Kidney tubule cell (primary cell): ENCODE measurements around the gene DDX31.
"Not testable (repeated sequence)": the region's sequence is repeated elsewhere in the genome, so short reads cannot be mapped to it uniquely, and the experiment has no call there.

ENCODE experiments used
- DNase-seq: peaks from one replicate; pipeline ENCODE4 v3.0.0-alpha.2; 2018; ENCODE audit warnings: low spot score

Gene DDX31

DNA sequence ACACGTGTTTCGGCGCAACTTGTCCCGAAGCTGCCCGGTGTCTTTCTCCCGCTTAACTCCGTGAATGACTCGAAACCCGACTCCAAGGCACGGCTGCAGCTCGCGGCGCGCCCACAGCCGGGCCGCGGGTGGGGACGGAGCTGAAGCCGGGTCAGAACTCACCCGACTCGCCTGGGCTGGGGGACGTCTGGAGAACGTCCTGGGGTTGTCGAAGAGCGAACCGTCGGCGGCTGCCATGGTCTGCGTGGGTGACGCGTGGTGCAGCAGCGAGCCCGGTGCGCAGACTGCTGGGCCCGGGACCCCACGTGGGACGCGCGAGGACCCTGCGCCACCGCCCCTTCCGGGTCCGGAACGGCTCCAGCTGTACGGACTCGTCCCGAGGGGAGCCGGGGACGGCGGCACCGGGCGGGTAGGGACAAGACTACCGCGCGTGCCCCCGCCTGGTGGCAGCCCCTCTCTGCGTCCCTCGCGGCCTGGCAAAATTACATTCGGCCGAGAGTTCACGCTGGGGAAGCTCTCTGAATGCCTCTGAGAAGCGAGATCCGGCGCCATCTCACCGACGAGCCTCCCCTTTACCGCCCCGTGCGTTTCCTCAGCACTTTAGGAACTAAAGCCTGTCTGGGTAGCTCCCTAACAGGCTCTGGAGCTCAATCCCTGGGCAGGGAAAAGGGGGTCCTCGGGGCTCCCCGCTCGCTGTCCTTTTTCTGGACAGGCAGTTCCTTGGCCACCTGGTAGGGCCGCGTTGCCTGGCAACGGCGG lies at the start of gene DDX31:
TSS of gene DDX31 (minus strand) at position 286 of the 759 bp plus-strand sequence. CDS start at position 237, 49 bp downstream.
- peak; percentile 86 for DNase-seq

DNA sequence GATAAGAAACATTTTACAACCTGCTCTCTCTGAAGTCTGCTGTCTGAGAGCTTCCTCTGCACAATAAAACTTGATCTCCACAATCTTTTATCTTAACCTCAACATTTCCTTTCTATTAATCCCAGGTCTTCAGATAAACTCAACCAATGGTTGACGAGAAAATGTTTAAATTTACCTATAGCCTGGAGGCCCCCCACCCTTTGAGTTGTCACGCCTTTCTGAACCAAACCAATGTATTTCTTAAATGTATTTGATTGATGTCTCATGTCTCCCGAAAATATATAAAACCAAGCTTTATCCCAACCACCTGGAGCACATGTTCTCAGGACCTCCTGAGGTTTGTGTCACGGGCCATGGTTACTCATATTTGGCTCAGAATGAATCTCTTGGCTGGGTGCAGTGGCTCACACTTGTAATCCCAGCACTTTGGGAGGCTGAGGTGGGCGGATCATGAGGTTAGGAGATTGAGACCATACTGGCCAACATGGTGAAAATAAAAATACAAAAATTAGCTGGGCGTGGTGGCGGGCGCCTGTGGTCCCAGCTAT lies 48.7 kb upstream of the DDX31 start:
- DNase-seq, result not testable (repeated sequence)

DNA sequence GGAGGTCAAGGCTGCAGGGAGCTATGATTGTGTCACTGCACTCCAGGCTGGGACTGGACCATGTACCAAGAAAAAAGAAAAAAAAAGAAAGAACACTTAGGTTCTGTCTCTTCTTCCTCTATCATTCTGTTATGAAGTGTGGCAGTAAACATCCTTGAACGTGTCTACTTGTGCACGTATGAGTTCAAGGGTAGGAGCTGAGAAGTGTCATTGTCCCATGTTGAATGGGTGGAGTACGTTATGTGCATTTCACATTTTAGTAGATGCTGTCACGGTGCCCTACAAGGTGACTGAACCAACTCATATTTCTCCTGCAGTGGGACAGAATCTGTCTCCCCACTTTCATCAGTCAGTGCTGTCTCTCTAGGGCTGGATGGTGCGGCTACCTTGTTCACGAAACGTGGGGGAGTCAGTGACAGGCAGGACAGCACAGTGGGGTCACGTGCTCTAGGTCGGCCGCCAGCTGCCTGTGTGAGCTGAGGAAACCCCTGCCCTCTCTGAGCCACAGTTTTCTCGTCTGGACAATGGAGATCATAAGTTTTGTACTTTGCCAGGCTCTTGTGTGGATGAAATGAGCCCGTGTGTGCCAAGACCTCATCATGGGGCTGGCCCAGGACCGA lies 47.7 kb upstream of the DDX31 start:
- no peak for DNase-seq

DNA sequence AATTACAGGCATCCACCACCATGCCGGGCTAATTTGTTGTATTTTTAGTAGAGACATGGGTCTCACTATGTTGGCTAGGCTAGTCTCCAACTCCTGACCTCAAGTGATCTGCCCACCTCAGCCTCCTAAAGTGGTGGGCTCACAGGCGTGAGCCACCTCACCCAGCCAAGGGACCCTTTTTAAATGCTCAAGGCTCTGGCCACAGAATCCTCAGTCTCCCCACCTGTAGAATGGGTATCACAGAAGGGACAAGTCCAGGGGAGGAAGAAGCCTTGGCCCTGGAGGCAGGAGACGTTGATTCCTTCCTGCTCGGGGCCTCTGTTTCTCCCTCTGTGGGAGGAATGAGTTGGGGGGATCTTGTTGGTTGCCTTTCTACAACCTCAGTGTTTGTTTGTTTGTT lies 46.2 kb upstream of the DDX31 start:
- no peak for DNase-seq

DNA sequence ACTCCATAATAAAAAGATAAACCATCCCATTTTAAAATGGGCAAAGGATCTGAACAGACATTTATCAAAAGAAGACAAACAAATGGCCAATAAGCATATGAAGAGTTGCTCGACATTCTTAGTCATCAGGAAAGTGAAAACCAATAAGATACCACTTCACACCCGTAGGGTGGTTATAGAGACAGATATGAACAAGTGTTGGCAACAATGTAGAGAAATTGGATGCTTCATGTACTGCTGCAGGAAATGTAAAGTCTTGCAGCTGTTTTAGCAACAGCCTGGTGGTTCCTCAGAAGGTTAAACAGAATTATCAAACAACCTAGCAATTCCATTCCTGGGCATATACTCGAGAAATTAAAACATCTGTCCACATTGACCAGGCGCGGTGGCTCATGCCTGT lies 43.0 kb upstream of the DDX31 start:
- no peak for DNase-seq

DNA sequence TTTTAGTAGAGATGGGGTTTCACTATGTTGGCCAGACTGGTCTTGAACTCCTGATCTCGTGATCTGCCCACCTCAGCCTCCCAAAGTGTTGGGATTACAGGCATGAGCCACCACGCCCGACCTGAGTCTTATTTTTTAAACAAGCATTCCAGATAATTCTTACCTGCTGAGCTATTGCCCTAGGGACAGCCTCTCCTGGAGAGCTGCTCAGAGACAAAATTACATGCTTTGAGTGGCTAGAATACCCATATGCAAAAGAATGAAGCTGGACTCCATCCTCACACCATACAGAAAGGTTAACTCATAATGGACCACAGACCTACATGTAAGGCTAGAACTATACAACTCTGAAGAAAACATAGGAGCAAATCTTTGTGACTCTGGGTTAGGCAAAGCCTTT lies 42.1 kb upstream of the DDX31 start:
- DNase-seq, result no peak

DNA sequence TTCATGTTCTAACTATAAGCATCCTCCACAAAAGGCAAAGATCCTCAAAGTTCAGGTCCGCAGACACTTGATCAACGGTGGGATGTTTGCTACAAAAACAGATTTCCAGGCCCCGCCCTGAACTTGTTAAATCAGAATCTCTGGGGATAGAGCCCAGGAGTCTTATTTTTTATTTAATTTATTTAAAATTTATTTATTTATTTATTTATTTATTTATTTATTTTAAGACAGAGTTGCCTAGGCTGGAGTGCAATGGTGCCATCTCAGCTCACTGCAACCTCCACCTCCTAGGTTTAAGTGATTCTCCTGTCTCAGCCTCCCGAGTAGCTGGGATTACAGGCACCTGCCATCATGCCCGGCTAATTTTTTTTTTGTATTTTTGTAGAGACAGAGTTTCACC lies 41.4 kb upstream of the DDX31 start:
- DNase-seq, result not testable (repeated sequence)

DNA sequence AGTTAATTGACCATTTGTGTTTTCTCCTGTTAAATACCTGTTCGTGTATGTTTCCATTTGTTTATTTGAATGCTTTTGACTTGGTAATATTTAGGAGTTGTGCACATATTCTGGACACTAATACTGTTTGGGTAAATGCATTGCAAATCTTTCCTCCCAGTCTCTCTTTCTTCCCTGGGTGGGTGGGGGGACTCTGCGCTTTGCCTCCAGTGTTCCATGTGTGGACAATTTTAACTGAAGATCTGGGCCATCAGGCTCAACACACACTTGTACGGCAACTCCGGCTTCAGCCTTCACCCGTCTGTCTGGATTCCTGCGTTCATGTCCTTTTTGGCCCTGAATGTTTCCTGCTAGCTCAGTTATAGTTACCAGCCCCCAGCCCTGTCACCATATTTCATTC lies 40.5 kb upstream of the DDX31 start:
- DNase-seq, result no peak

DNA sequence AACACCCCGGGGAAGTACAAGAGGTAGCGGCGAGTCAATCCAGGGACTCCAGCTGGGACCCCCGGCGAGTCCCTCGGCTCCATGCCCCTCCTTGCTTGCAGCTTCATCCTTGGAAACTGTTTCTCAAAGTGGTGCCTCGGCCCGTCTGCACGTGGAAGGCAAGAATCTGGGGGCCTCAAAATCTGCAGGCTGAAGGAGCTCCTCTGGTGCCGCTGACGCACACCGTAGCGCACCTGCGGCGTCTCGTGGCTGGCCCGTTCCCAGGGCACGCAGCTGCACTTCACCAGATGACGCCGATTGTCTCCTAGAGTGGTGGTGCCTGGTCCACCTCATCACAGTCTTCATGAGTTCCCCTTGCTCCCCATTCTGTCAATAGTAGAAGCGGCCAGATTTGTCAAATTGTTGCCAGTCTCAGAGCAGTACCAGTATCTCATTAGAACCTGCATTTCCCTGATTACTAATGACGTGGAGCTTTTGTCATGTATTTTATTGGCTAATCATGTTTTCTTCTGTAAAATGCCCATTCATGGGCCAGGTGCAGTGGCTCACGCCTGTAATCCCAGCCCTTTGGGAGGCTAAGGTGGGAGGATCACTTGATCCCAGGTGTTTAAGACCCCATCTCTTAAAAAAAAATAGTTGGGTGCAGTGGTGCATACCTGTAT lies 39.1 kb upstream of the DDX31 start:
- DNase-seq, result no peak

DNA sequence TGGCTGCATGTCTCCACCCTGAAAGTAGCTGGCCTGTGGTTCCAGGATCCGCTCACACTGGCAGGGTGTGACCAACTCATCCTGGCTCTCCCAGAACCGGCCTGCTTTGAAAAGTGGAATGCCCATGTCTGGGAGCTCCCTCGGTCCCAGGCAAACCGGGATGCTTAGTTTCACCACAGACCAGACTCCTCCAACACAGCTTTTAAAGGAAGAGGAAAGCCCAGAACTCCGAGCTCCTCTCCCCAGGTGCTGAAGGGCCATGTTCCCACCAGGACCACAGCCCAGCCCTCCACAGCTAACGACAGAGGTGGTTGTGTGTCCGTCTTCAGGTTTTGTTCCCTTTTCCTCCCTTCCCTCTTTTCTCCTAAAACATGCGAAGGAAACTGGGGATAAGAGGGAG lies 38.5 kb upstream of the DDX31 start:
- no peak for DNase-seq

DNA sequence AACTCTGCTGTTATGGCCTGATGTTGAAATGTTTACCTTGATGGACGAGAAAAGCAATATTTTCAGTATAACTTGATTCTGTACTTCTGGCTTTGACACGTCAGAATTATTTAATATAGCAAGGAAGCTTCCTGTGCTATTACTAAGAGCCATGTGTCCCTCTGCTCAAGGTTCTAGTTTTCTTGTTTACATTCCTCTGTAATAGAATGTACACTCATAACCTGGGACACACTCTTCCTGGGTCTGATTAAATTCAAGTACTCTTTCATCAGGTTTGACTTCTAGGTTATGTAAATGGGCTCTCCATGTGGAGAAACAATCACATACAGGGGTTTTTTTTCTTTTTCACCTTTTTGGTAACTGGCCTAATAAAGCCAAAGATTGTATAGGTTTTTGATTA lies 33.6 kb upstream of the DDX31 start:
- peak; percentile 27 for DNase-seq

DNA sequence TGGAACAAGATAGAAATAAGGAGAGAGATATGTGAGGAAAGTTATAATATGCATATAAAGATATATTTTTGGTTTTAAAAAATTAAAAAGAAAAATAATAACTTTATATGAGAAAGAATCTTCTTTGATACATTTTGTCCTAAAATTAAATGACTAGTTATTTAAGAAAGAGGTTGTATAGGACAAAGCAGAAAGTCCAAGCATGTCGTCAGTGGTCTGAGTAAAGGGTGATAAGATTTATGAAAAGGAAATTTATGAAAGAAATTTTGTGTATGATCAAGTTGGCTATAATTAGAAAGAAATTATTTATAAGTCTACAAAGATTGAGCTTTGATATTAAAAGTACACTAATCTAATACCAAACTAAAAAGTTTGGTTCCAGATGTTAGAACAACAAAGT lies 32.5 kb upstream of the DDX31 start:
- DNase-seq, result no peak

DNA sequence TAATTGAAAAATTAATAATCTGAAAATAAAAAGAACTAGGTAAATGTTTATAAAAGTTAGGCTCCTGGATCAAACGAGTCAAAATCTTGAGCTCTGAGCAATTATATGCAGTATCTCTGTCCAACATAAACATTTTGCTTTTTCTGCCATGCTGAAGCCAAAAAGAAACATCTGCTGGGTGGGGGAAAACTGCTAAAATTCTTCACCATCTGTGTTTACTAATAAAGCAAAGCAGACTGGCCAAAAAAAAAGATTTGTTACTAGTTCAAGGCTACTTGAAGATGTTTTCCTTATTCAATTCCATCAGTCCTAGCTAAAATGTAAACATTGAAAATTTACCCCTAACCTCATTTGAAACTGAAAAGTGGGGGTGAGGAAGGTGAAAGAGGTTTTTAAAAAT lies 30.2 kb upstream of the DDX31 start:
- no peak for DNase-seq

DNA sequence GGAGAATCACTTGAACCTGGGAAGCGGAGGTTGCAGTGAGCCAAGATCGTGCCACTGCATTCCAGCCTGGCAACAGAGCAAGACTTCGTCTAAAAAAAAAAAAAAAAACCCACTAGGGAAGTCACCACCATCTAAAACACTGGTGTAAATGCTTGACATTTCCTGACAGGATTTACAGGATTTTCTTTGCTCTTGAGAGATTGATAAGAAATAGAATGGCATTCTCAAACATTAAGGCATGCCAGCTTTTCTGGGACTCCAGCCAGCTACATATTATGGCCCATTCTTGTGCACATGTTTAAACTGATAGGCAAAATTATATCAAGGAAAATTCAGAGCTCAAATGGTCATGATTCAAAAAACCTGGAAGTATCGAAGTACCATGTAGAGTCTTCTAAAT lies 29.2 kb upstream of the DDX31 start:
- no peak for DNase-seq

DNA sequence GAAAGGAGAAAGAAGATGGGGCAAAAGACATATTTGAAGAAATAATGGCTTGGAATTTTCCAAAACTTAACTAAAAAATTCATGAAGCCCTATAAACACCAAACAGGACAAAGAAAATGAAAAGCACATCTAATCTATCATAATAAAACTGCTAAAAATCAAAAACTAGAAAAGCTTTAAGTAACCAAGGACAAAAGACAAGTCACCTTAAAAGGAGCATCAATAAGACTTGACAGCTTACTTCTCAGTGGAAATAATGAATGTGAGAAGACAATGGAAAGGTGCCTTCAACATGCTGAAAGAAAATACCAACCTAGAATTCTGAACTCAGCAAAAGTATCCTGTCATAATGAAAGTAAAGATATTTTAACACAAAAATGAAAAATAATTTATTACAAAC lies 27.4 kb upstream of the DDX31 start:
- DNase-seq, result no peak

DNA sequence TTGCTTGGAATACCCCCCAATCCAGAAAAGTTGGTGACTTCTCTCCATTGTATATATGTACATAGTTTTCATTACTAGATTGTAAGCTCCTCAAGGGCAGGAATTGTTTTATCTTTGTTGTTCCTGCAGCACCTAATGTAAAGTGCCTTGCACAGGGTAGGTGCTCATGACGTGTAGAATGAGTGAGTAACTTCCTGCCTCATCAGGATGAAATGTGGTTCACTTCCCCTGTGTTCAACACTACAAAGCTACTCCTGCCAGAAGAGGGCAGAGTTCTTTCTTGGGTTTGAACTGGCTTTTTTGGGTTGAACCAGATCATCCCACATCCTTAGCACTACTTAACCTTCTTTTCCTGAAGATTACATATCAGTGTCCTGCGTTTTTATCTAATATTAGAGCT lies 24.4 kb upstream of the DDX31 start:
- peak; percentile 33 for DNase-seq

DNA sequence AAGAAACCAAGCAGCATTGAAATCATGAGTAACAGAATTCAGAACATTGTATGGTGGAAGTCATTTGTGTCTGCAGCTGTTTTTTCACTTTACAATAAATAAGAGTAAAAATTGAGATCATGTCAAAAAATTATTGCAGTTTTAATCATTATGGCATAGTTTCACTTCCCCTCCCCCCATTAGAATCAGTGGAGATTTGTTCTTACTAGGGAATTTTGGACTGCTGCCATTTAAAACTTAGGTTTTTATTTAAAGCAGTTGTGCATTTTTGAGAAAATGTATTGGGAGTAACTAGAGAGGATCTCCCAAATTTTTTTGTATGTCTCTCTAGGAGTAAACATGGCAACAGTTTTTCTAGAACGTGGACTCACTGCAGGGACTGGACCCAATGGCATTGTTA lies 20.9 kb upstream of the DDX31 start:
- DNase-seq, result no peak

DNA sequence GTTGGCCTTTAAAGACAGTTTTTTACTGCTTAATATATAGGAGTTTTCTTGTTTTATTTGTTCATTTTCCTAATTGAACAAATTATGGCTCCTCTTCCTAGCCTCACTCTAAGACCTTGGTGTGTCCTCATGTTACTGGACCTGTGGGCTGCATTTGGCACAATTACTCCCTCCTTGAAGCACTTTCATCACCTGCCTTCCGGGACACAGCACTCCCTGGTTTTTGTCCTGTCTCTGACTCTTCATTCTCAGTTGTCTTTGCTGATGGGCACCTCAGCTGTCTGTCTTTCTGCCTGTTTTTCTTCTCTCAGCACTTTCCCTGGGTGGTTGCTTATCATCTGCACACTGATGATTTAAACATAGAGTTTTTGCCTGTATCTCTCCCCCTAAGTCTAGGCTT lies 14.1 kb upstream of the DDX31 start:
- no peak for DNase-seq

DNA sequence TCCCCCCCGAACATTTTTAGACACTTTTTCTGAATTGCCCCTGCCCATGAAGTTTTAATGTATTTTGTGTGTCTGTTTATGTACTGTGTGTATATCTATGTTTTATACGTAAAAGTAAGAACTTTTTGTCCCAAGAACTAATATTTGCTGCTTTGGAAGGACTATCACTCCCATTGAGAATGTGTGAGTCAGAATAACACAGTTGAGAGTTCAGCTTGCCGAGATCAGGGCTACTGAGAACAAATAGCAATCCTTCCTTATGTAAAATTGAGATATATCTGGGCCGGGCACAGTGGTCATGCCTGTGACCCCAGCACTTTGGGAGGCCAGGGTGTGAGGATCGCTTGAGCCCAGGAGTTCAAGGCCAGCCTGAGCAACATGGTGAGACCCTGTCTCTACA lies 11.8 kb upstream of the DDX31 start:
- DNase-seq, result no peak

DNA sequence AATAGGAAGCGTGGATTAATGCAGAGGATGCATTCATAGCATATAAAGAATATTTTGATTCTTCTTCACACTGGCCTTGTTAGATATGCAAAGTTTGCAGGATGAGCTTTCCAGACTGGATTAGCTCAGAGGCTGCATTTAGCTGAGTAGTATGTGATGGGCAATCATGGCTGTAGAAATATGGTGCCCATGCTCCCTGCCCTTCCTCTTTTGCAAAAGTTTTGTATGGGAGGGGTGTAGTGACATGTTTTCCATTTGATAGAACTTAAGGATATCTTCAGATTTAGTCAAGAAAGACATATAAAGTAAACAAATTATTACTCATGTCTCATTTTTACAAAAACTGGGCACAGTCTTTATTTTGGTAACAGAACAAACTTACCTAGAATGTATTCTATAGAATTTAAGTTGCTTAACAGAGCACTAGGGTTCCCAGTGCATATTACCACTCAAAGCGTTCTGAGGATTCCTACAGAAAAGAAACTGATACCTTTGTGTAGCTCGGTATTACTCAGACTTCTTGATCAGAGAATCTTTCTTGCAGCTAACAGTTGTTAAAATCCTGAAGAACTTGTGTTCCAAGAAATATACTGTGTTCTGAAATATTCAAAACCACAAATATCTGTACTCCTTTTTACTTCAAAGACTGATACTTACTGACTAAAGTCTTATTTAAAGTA lies 10.3 kb upstream of the DDX31 start:
- no peak for DNase-seq

DNA sequence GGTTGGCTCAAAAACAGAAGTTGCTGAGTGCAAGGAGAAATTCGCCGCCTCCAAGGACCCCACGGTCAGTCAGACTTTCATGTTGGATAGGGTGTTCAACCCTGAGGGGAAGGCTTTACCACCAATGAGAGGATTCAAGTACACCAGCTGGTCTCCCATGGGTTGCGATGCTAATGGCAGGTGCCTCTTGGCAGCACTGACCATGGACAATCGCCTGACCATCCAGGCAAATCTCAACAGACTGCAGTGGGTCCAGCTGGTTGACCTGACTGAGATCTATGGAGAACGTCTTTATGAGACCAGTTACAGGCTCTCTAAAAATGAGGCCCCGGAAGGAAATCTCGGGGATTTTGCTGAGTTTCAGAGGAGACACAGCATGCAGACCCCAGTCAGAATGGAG lies 8.2 kb upstream of the DDX31 start:
- no peak for DNase-seq

DNA sequence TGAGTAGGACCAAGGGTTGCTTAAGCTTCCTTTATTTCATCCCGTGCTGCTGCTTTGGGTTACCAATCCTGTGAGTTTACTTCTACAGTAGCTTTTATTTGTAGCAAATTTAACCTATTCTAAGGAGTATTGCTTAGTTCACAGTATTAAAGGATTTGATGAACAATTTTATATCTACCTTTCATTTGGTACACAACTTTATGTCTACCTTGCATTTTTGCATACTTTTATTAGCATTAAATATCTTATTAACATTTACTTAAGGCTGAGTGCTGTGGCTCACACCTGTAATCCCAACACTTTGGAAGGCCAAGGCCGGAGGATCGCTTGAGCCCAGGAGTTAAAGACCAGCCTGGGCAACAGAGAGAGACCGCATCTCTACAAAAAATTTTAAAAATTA lies 4.7 kb upstream of the DDX31 start:
- DNase-seq, result no peak

DNA sequence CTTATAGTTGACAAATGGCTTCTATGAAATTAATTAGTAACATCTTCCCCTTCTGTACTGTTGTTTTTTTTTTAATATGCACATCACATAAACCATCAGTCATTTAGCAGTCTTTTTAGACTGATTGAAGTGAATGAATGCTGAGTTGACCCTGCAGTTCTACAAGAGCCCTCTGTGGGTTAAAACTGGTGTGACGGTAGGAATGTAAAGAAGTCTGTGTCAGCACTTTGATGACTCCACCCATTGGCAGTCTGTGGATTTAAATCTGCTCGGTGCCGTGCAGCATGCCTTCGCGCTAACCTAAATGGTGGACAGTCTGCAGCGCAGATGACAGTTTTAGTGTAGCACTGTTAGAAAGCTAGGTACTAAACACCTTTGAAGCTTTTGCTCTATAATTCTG lies 3.6 kb upstream of the DDX31 start:
- DNase-seq, result peak; percentile 47
